A549 treated with dexamethasone at 1 μM for 4 hours (cell line): ENCODE data around the gene CD300LB. TPM values are rescaled to one million over a fixed set of nuclear protein-coding genes. Genes with fewer than 3 reads are reported as not detected.

ENCODE experiments used
- total RNA-seq: library from RNA; stranded (reverse); fragments of 200-300 nt; extraction: Qiagen RNA extraction; gene quantifications from 5 replicates; pipeline ENCODE4 v1.2.3, GENCODE V29; 2022

Gene CD300LB
- total RNA-seq = 0.03 to 0.09 TPM (median 0.07 TPM) in 5 replicates

GRCh38 chr17:74531231-74531761 lies at the start of gene CD300LB:
CD300LB (minus strand) TSS chr17:74531475; CDS start chr17:74531350, 125 bp downstream.

GRCh38 chr17:74567397-74567796 lies 36.1 kb upstream of the CD300LB start, which contains the start of gene CD300H:
CD300H (minus strand) TSS chr17:74567509.

GRCh38 chr17:74545843-74546230 lies 14.6 kb upstream of the CD300LB start, which contains the start of gene CD300C:
CD300C (minus strand) TSS chr17:74546115; CDS start chr17:74545782, 333 bp downstream.

Other genes starting within 250 kb of the CD300LB start
- gene KIF19, start 205.2 kb downstream of the CD300LB start, total RNA-seq = 0.05 to 0.08 TPM (median 0.06 TPM) in 5 replicates
- not detected in 5 replicates for gene BTBD17, start 169.6 kb downstream of the CD300LB start, total RNA-seq
- gene GPR142, start 164.0 kb downstream of the CD300LB start, total RNA-seq = not detected in 5 replicates
- 42.9 to 60.3 TPM (median 53.6 TPM) in 5 replicates for gene GPRC5C, start 99.4 kb downstream of the CD300LB start, total RNA-seq
- 0.05 TPM in 1 of 5 replicates, not detected in the others for gene CD300A, start 64.8 kb downstream of the CD300LB start, total RNA-seq
- gene CD300C, start 14.6 kb upstream of the CD300LB start, total RNA-seq = 0.47 to 0.72 TPM (median 0.56 TPM) in 5 replicates
- gene CD300H, start 36.0 kb upstream of the CD300LB start, total RNA-seq = 0.17 to 0.70 TPM (median 0.35 TPM) in 5 replicates
- gene CD300LD, start 60.8 kb upstream of the CD300LB start, total RNA-seq = not detected in 5 replicates
- not detected in 5 replicates for gene CD300E, start 92.3 kb upstream of the CD300LB start, total RNA-seq
- not detected in 5 replicates for gene CD300LF, start 181.4 kb upstream of the CD300LB start, total RNA-seq
- 0.83 to 1.2 TPM (median 1.2 TPM) in 5 replicates for gene RAB37, start 205.8 kb upstream of the CD300LB start, total RNA-seq
- gene NHERF1, start 217.2 kb upstream of the CD300LB start, total RNA-seq = 30.9 to 53.3 TPM (median 51.1 TPM) in 5 replicates
- 45.4 to 52.5 TPM (median 47.2 TPM) in 5 replicates for gene NAT9, start 244.9 kb upstream of the CD300LB start, total RNA-seq